Skeletal muscle tissue (tissue), 4 donors: ENCODE results near the gene APOBEC3F. TPM values are rescaled to one million over a fixed set of nuclear protein-coding genes. Genes with fewer than 3 reads are reported as not detected.

Experiments used
- H3K27ac ChIP-seq: one replicate; pipeline ENCODE4 v1.7.0; 2013; ENCODE audit warnings: mild to moderate bottlenecking, low read depth, low read length, inconsistent platforms
- H3K27me3 ChIP-seq, 3 donors: one replicate each; pipeline ENCODE4 v1.7.0; 2013; ENCODE audit warnings: low read length in 3 of 3; ENCODE audit not compliant: control insufficient read depth in 3 of 3, insufficient read depth in 3 of 3
- H3K36me3 ChIP-seq, 3 donors: one replicate each; pipeline ENCODE4 v1.7.0; 2013; ENCODE audit warnings: low read length in 3 of 3; ENCODE audit not compliant: control insufficient read depth in 3 of 3, insufficient read depth in 3 of 3
- H3K4me1 ChIP-seq, 3 donors: one replicate each; pipeline ENCODE4 v1.7.0; 2013; ENCODE audit warnings: low read length in 3 of 3, mild to moderate bottlenecking in 3 of 3; ENCODE audit not compliant: control insufficient read depth in 3 of 3, insufficient read depth in 3 of 3
- H3K4me3 ChIP-seq, 3 donors: one replicate each; pipeline ENCODE4 v1.7.0; 2013; ENCODE audit warnings: low read length in 3 of 3
- H3K9ac ChIP-seq, 3 donors: one replicate each; pipeline ENCODE4 v1.7.0; 2013; ENCODE audit warnings: low read length in 3 of 3, mild to moderate bottlenecking in 3 of 3, moderate library complexity in 2 of 3, low read depth in 1 of 3
- H3K9me3 ChIP-seq, 3 donors: one replicate each; pipeline ENCODE4 v1.7.0; 2013; ENCODE audit warnings: low read length in 3 of 3; ENCODE audit not compliant: control insufficient read depth in 3 of 3
- total RNA-seq: library from RNA; depleted of rRNA; stranded (reverse); fragments of >200 nt; gene quantifications from one replicate; pipeline ENCODE4 v1.2.3, GENCODE V29; 2014
- donor health status: Osteomylitis.

Gene APOBEC3F
- total RNA-seq, 1 donor from 2014 or later = 1.0 TPM

- Histone ChIP-seq H3K36me3 (no peaks in the 10 kb centered on the region), H3K9ac (no peak overlapping the region), H3K4me1 (peaks cover 0 to 4% (median 4%) of the 10 kb centered on the region in 3 donors), H3K27ac (no peak overlapping the region), H3K27me3 (peaks cover 5 to 30% (median 26%) of the 10 kb centered on the region in 3 donors), H3K4me3 (no peak overlapping the region), H3K9me3 (no peaks in the 10 kb centered on the region)
These were observed 50.7 kb downstream of the APOBEC3F start for GRCh38 chr22:39091126-39092081.

DNA sequence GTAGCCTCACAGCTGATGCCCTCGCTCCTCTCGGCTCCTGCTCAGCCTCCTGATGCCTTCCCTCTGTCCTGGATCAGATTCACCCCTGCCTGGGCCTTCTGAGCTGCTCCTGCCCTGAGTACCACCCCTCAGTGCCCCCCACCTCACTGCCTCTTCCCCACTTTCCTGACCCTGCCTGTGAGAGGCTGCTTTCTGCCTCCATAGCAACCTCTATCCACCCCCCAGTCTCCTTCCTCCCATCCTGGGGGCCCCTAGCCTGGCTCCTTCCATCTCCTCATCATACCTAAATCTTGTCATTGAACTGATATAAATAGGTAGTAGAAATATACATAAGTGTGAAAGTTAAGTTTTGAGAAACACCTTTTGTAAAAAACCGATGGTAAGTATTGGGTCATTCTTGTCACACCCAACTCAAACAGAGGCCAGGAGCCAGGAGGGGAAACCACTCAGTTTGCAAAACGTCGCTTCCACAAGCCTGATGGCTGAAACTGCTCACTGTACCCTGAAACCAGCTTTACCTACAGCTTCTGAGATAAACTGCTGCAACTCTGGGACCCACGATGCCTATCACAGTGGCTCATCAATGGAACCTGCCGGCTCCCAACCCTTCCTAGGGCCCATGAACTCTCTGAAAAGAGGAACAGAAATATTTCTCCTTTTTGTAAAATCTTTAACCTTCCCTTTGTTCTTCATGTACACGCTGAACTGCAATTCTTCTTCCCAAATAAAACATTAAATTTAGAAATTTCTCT, 51.6 kb downstream of the APOBEC3F start:
- Histone ChIP-seq H3K9me3 (no peaks in the 10 kb centered on the region), H3K4me3 (no peak overlapping the region), H3K27ac (no peak overlapping the region), H3K36me3 (no peaks in the 10 kb centered on the region), H3K4me1 (peaks cover 0 to 9% (median 4%) of the 10 kb centered on the region in 3 donors), H3K27me3 (peaks cover 5 to 30% (median 26%) of the 10 kb centered on the region in 3 donors), H3K9ac (no peak overlapping the region)

GRCh38 chr22:39094717-39095389, 54.2 kb downstream of the APOBEC3F start:
- H3K27me3 ChIP-seq = peaks cover 5 to 22% (median 20%) of the 10 kb centered on the region in 3 donors
- peaks cover 0 to 7% (median 2%) of the 10 kb centered on the region in 3 donors for H3K4me1 ChIP-seq
- no peak overlapping the region for H3K4me3 ChIP-seq
- H3K36me3 ChIP-seq = no peaks in the 10 kb centered on the region
- H3K9me3 ChIP-seq = no peaks in the 10 kb centered on the region
- H3K9ac ChIP-seq = no peak overlapping the region
- no peak overlapping the region for H3K27ac ChIP-seq

DNA sequence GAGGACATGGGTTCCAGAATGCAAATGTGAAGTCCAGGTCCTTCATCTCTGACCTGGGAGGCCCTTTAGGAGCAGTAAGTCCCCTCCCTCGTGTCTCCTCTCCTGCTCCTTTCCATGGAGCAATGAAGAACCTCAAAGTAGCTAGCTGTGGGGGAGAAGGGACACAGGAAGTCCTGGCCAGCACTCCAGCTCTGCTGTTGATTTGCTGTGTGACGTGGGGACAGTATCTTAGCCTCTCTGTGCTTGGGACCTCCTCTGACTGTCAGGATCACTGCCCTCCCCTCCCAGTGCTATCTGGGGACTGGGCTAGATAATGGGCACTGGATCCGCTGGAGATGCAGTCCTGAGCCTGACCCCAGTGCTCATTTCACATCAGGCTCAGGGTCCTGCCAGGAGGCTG, 55.3 kb downstream of the APOBEC3F start:
- H3K36me3 ChIP-seq = no peaks in the 10 kb centered on the region
- no peak overlapping the region for H3K27ac ChIP-seq
- H3K4me1 ChIP-seq = peaks cover 0 to 7% (median 2%) of the 10 kb centered on the region in 3 donors
- no peak overlapping the region for H3K9ac ChIP-seq
- no peak overlapping the region for H3K4me3 ChIP-seq
- H3K9me3 ChIP-seq = no peaks in the 10 kb centered on the region
- peaks cover 0 to 16% (median 9%) of the 10 kb centered on the region in 3 donors for H3K27me3 ChIP-seq

DNA sequence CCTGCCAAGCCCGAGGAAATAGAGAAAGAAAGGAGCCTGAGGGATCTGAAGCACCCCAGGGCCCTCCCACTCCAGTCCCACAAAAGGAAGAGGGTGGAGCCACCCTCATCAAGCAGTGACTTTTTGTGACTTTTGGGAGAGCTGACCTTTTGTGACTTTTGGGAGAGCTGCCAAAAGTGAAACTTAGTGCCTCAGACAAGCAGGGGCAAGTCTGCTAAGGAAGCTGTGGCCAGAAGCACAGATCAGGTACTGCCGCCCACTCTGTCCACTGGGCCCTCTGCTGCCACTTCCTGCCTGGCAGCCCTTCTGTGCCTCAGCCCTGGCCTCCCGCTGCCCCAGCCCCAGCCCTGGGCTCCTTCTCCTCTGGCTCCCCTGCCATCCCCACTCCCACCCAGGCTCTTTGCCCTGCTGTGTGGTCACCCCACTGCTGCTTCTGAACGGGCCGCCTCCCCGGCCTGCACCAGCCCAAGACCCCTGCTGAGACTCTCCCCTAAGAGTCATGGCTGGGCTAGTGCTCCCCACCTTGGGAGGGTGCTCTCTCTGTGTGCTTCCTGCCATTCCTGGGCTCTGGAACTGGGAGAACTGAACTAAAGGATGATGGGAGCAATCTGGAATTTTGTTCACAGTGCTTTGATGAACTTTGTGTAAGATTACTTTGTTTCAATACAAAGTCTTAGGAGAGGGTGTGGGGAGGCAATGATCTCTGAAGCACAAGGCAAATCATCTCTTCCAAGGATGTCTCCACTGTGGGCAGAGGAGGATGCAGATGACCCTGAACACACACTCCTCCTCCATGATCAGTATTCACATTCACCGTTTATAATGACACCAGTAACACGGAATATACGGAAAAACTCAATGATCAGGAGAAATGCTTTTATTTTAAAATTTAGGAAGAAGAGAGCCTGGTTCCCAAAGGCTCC, 56.7 kb downstream of the APOBEC3F start, which contains the start of gene APOBEC3H:
TSS of gene APOBEC3H (plus strand) at position 147 of the 923 bp plus-strand sequence. CDS start 3,035 bp downstream, outside the sequence.
- H3K9ac ChIP-seq = no peak within 1 kb of the TSS
- no peak within 1 kb of the TSS for H3K27ac ChIP-seq
- H3K9me3 ChIP-seq = no peaks in the 10 kb centered on the region
- H3K4me3 ChIP-seq = no peak within 1 kb of the TSS
- peaks cover 0 to 18% (median 0%) of the 10 kb centered on the region in 3 donors for H3K27me3 ChIP-seq
- H3K4me1 ChIP-seq = peaks cover 0 to 7% (median 2%) of the 10 kb centered on the region in 3 donors
- H3K36me3 ChIP-seq = no peaks in the 10 kb centered on the region

DNA sequence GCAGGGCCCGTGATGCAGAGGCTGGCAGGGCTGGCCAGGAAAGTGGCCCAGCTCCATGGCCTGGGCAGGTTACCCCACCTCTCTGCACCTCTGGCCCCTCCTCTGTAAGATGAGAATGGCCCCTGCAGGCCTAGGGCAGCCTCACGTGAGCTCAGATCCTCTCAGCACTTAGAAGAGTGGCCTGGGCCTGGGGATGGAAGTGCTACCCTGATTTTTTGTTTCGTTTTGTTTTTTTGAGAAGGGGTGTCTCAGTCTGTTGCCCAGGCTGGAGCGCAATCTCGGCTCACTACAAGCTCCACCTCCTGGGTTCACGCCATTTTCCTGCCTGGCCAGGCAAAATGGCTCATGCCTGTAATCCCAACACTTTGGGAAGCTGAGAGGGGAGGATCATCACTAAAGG, 57.4 kb downstream of the APOBEC3F start:
- Histone ChIP-seq H3K4me3 (no peak overlapping the region), H3K9me3 (no peaks in the 10 kb centered on the region), H3K36me3 (no peaks in the 10 kb centered on the region), H3K27me3 (peaks cover 0 to 19% (median 0%) of the 10 kb centered on the region in 3 donors), H3K27ac (no peak overlapping the region), H3K4me1 (peaks cover 0 to 7% (median 2%) of the 10 kb centered on the region in 3 donors), H3K9ac (no peak overlapping the region)

DNA sequence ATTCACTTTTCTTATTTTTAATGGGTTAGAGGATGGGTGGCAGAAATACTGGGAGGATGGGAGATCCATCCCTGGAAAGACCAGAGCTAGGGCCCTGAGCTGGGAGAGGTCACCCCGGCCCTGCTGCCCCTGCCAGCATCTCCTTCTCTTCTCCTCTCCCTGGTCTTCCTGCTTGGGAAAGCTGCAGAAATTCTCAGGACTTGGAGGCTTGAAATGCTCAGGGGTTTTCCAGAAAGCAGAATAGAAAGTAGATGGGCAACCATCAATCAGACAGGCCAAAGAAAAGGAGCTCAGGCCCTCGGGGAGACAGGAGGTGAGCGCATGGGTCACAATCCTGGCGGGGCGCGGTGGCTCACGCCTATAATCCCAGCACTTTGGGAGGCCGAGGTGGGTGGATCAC, 57.9 kb downstream of the APOBEC3F start:
- Histone ChIP-seq H3K36me3 (no peaks in the 10 kb centered on the region), H3K27ac (no peak overlapping the region), H3K4me1 (peaks cover 0 to 7% (median 2%) of the 10 kb centered on the region in 3 donors), H3K9me3 (no peaks in the 10 kb centered on the region), H3K9ac (no peak overlapping the region), H3K4me3 (no peak overlapping the region), H3K27me3 (peaks cover 0 to 19% (median 0%) of the 10 kb centered on the region in 3 donors)

GRCh38 chr22:39101226-39101625, 60.6 kb downstream of the APOBEC3F start:
- H3K9ac ChIP-seq = no peak overlapping the region
- no peaks in the 10 kb centered on the region for H3K9me3 ChIP-seq
- H3K4me1 ChIP-seq = peaks cover 0 to 7% (median 2%) of the 10 kb centered on the region in 3 donors
- no peak overlapping the region for H3K4me3 ChIP-seq
- H3K36me3 ChIP-seq = no peaks in the 10 kb centered on the region
- peaks cover 0 to 13% (median 0%) of the 10 kb centered on the region in 3 donors for H3K27me3 ChIP-seq
- no peak overlapping the region for H3K27ac ChIP-seq

DNA sequence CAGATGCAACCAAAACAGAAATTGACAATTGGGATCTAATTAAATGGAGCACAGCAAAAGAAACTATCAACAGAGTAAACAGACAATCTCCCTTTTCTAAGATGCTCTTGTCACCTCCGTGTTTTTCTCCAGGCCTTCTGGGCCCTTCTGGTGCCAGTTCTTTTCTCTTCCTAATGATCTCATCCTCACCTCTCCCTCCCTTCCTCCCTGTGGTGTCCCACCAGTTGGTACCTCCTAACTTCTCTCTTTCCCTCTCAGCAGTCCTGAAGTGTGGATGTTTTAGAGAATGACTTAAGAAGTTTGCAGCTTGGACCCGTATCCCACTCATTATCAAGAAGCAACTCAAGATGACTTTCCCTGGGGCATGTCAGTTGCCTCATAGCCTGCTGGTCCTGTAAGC, 62.8 kb downstream of the APOBEC3F start:
- Histone ChIP-seq H3K27me3 (peaks cover 0 to 13% (median 0%) of the 10 kb centered on the region in 3 donors), H3K9ac (no peak overlapping the region), H3K4me3 (no peak overlapping the region), H3K4me1 (no peaks in the 10 kb centered on the region), H3K9me3 (no peaks in the 10 kb centered on the region), H3K27ac (no peak overlapping the region), H3K36me3 (no peaks in the 10 kb centered on the region)
